GM12801 (cell line): ENCODE data around the gene CDK19.

Experiments used
- CTCF ChIP-seq: IDR thresholded peaks from one replicate; pipeline ENCODE4 v1.5.1; 2011; ENCODE audit warnings: control low read depth; ENCODE audit not compliant: insufficient read length; ENCODE audit errors: extremely low read depth

CDK19 gene

GRCh38 chr6:110660066-110660655 lies 155.1 kb downstream of the CDK19 start:
- TF ChIP-seq CTCF = no peak

GRCh38 chr6:110658631-110659211 lies 156.5 kb downstream of the CDK19 start:
- TF ChIP-seq CTCF = no peak

GRCh38 chr6:110656492-110656891 lies 158.8 kb downstream of the CDK19 start:
- TF ChIP-seq CTCF = no peak

- TF ChIP-seq CTCF = no peak
Observed at GRCh38 chr6:110655821-110656220, 159.4 kb downstream of the CDK19 start.

GRCh38 chr6:110654096-110654820 lies 161.0 kb downstream of the CDK19 start:
- TF ChIP-seq CTCF = no peak

GRCh38 chr6:110653381-110653780 lies 161.9 kb downstream of the CDK19 start:
- TF ChIP-seq CTCF = no peak

- no peak for TF ChIP-seq CTCF
Observed at GRCh38 chr6:110652520-110652919, 162.7 kb downstream of the CDK19 start.
